ENCODE measurements around the gene SNAP47.

DNA sequence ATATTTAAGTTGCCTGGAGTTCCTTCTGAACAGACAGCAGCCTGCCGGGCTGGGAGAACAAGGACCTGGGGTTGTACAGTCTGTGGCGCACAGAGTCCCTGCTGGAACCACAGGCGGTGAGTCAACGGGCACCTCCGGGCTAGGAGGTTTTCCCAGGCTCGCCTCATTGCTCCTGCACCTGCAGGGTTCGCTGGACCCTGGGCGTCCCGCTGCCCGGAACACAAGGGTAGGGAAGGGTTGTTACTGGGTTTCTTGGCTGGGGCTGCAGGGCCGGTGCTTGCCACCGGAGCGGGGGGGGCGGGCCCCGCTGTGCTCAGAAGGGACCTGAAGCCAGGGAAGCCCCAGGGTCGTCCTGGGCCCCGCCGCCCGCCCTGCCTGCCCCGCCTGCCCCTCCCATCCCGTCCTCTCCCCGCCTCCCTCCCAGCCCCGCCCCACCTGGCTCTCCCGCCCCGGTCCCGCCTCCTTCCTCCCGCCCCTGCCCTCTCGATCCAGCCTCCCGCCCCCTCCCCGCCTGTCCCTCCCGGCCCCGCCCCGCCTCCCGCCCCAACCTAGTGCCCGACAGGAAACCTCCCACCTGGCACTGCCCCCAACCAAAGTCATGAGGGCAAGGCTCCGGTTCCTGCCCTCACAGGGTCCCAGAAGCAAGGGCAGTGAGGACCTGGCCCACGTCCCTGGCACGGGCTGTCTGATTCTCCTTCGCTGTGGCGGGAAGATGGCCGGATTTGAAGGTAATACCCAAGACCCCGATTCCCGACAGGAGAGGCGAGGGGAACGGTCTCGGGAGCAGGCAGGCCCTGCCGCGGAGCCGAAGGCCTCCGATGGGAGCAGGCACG, 7.0 kb upstream of the SNAP47 start:
- TF ChIP-seq GATA2 (IDR thresholded peaks at IDR 0.05; ENCODE audit: low read depth, low read length) (no peak), GATA3 (IDR thresholded peaks at IDR 0.05; ENCODE audit: low read depth, low read length) (no peak)

Measured in SH-SY5Y (cell line).